ENCODE measurements around the gene TRPV4. TPM values are rescaled to one million over a fixed set of nuclear protein-coding genes. Genes with fewer than 3 reads are reported as not detected.

Gene TRPV4
- total RNA-seq, 3 donors from 2014 or later (not counting 1 experiment from before 2014, with no cell fraction given), result not detected

DNA sequence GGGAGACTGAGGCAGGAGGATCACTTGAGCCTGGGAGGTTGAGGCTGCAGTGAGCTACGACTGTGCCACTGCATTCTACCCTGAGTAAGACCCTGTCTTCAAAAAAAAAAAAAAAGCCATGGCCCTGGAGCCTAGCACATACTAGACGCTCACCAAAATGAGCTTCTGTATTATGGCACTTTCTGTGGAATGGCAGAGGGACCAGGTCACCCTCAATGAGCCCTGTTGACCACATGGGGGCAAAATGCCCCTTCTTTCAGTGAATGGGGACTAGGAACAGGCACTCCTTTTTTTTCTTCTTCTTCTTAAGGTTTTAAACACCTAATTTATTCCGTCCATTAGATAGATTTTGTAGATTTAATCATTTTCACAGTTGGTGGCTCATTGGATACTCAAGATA, 69.1 kb downstream of the TRPV4 start:
- no peaks in the 10 kb centered on the region for H3K4me1 ChIP-seq (ENCODE audit: control insufficient read depth, insufficient read depth, low read length)
- ATAC-seq (no peak), DNase-seq (no peak)
- H3K9me3 ChIP-seq (ENCODE audit: control insufficient read depth, insufficient read depth, low read length), result peaks cover 7% of the 10 kb centered on the region
- no peaks in the 10 kb centered on the region for H3K27me3 Mint-ChIP-seq (ENCODE audit: low read depth in 2 of 2)
- H3K27ac Mint-ChIP-seq, result no peak overlapping the region
- peaks cover 0 to 14% of the 10 kb centered on the region in 2 donors for H3K4me1 Mint-ChIP-seq
- H3K36me3 Mint-ChIP-seq, result no peaks in the 10 kb centered on the region
- no peaks in the 10 kb centered on the region for H3K9me3 Mint-ChIP-seq
- no peaks in the 10 kb centered on the region for H3K27me3 ChIP-seq (ENCODE audit: control insufficient read depth, insufficient read depth, low read length)
- intact Hi-C loops (cut with micrococcal nuclease), result loop anchor here (1.0 kb wide), 1 partner anchor 27 kb away; no protein-coding TSS in a partner anchor
- no peaks in the 10 kb centered on the region for H3K36me3 ChIP-seq (ENCODE audit: control insufficient read depth, insufficient read depth, low read length)
- H3K4me3 ChIP-seq (ENCODE audit: low read length), result no peak overlapping the region
- WGBS (ENCODE audit: insufficient coverage), result 92% methylated on average over 2 of the region's 3 CpGs
- H3K27ac ChIP-seq (ENCODE audit: low read length), result no peak overlapping the region
- no peak overlapping the region for H3K4me3 Mint-ChIP-seq
- TF ChIP-seq, protein P1, sequence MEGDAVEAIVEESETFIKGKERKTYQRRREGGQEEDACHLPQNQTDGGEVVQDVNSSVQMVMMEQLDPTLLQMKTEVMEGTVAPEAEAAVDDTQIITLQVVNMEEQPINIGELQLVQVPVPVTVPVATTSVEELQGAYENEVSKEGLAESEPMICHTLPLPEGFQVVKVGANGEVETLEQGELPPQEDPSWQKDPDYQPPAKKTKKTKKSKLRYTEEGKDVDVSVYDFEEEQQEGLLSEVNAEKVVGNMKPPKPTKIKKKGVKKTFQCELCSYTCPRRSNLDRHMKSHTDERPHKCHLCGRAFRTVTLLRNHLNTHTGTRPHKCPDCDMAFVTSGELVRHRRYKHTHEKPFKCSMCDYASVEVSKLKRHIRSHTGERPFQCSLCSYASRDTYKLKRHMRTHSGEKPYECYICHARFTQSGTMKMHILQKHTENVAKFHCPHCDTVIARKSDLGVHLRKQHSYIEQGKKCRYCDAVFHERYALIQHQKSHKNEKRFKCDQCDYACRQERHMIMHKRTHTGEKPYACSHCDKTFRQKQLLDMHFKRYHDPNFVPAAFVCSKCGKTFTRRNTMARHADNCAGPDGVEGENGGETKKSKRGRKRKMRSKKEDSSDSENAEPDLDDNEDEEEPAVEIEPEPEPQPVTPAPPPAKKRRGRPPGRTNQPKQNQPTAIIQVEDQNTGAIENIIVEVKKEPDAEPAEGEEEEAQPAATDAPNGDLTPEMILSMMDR (IDR thresholded peaks at IDR 0.05), result no peak

DNA sequence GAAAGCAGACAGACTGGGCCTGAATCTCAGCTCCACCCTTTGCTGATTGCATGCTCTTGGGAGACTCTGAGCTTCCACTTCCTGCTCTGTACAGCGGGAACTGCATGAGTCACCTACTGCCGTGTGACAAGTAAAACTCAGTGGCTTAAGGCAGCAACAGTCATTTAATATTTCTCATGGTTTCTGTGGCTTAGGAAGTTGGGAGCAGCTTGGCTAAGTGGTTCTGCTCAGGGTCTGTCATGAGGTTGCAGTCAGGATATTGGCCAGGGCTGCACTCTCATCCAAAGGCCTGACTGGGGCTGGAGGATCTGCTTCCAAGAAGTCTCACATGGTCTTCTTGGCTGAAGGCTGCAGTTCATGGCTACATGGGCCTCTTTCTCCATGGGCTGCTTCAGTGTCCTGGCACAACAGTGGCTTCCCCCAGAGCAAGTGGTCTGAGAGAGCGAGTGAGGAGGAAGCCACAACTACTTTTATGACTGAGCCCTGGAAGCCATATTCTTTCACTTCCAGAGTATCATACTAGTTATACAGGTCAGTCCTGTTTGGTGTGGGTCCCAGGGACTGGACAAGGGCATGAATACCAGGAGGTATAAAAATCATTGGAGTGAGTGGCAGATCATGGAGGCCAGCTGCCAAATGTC, 69.9 kb downstream of the TRPV4 start:
- WGBS (ENCODE audit: insufficient coverage), result 66% methylated on average over 3 of the region's 3 CpGs
- Mint-ChIP-seq H3K4me3 (no peak overlapping the region), H3K27me3 (ENCODE audit: low read depth in 2 of 2) (no peaks in the 10 kb centered on the region), H3K9me3 (no peaks in the 10 kb centered on the region), H3K36me3 (no peaks in the 10 kb centered on the region), H3K4me1 (peaks cover 0 to 14% of the 10 kb centered on the region in 2 donors), H3K27ac (no peak overlapping the region)
- no peaks in the 10 kb centered on the region for H3K4me1 ChIP-seq (ENCODE audit: control insufficient read depth, insufficient read depth, low read length)
- H3K4me3 ChIP-seq (ENCODE audit: low read length), result no peak overlapping the region
- TF ChIP-seq, protein P1 (IDR thresholded peaks at IDR 0.05), result no peak
- peaks cover 7% of the 10 kb centered on the region for H3K9me3 ChIP-seq (ENCODE audit: control insufficient read depth, insufficient read depth, low read length)
- no peaks in the 10 kb centered on the region for H3K27me3 ChIP-seq (ENCODE audit: control insufficient read depth, insufficient read depth, low read length)
- ATAC-seq (peak in 2 of 3 donors; percentile 36 to 63), DNase-seq (no peak)
- no peaks in the 10 kb centered on the region for H3K36me3 ChIP-seq (ENCODE audit: control insufficient read depth, insufficient read depth, low read length)
- intact Hi-C loops (cut with micrococcal nuclease), result no loop called here
- no peak overlapping the region for H3K27ac ChIP-seq (ENCODE audit: low read length)

DNA sequence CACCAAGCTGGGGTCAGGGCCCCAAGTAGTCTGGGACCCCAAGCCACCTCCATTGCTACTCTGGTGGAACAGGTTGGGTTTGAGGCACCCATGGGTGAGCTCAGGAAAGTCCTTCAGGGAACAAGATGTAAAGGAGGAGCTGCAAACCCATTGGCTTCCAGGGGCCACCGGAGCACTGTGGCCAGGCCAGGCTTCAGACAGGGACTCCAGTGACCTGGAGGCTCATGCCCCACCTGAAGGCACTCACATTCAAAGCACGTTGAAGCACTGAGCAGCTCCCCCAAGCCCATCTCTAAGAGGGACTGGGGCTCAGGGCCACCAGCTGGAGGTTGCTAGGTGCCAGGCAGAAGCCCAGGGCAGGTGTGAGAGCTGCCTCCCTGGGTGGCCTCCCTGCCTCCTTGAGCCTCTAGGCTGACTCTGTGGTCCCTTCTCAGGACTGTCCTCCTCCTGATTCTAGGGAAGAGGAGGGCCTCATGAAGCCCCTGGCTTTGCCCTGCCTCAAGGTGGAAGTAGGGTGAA, 70.5 kb downstream of the TRPV4 start:
- H3K9me3 ChIP-seq (ENCODE audit: control insufficient read depth, insufficient read depth, low read length), result peaks cover 7% of the 10 kb centered on the region
- Mint-ChIP-seq H3K27ac (no peak overlapping the region), H3K4me1 (peaks cover 0 to 14% of the 10 kb centered on the region in 2 donors), H3K9me3 (no peaks in the 10 kb centered on the region), H3K27me3 (ENCODE audit: low read depth in 2 of 2) (no peaks in the 10 kb centered on the region), H3K4me3 (no peak overlapping the region), H3K36me3 (no peaks in the 10 kb centered on the region)
- no peak overlapping the region for H3K4me3 ChIP-seq (ENCODE audit: low read length)
- ATAC-seq, result no peak
- H3K4me1 ChIP-seq (ENCODE audit: control insufficient read depth, insufficient read depth, low read length), result no peaks in the 10 kb centered on the region
- peak in 1 of 2 donors; percentile 13 for DNase-seq
- no peak overlapping the region for H3K27ac ChIP-seq (ENCODE audit: low read length)
- WGBS (ENCODE audit: insufficient coverage), result 96% methylated on average over 2 of the region's 2 CpGs
- TF ChIP-seq, protein P1 (IDR thresholded peaks at IDR 0.05), result no peak
- no peaks in the 10 kb centered on the region for H3K27me3 ChIP-seq (ENCODE audit: control insufficient read depth, insufficient read depth, low read length)
- H3K36me3 ChIP-seq (ENCODE audit: control insufficient read depth, insufficient read depth, low read length), result no peaks in the 10 kb centered on the region
- intact Hi-C loops (cut with micrococcal nuclease), result no loop called here
